Ovary (tissue), 10 donors: ENCODE results near the gene NBPF12. TPM values are rescaled to one million over a fixed set of nuclear protein-coding genes. Genes with fewer than 3 reads are reported as not detected.
"Not testable (repeated sequence)": the region's sequence is repeated elsewhere in the genome, so short reads cannot be mapped to it uniquely, and the experiment has no call there.

ENCODE experiments used
- DNase-seq, 5 donors: peaks; one replicate each; pipeline ENCODE4 v3.0.0-alpha.2; 2019 to 2020
- H3K27ac ChIP-seq, 2 donors: fragments of 200-600 bp; one replicate each; pipeline versions ENCODE4 v1.5.1 to v1.8.0; 2019 to 2022
- H3K27me3 ChIP-seq: fragments of 200-600 bp; one replicate; pipeline ENCODE4 v1.8.0; 2022
- H3K36me3 ChIP-seq: fragments of 200-600 bp; sonication (generic); one replicate; pipeline ENCODE4 v1.5.1; 2019
- H3K4me1 ChIP-seq: one replicate; pipeline ENCODE4 v1.8.1; 2013; ENCODE audit warnings: mild to moderate bottlenecking, moderate library complexity; ENCODE audit not compliant: insufficient read depth
- H3K4me3 ChIP-seq: fragments of 200-600 bp; sonication (generic); one replicate; pipeline ENCODE4 v1.5.1; 2017
- H3K9me3 ChIP-seq, 2 donors: fragments of 200-600 bp in 1 of 2; sonication (generic) in 1 of 2; one replicate each; pipeline versions ENCODE4 v1.5.1 to v1.8.1; 2013 to 2019; ENCODE audit warnings: mild to moderate bottlenecking in 1 of 2, moderate library complexity in 1 of 2
- WGBS, 3 donors: extraction: QIAGEN DNeasy Blood & Tissue Kit in 1 of 3; methylation state at CpG; one replicate each; pipeline versions ENCODE4 v1.1.5 to v1.1.7; 2013 to 2017; 5-methylcytosine and 5-hydroxymethylcytosine counted together
- intact Hi-C, 4 donors: fragments of 100-400 bp; cut with DNase I; formaldehyde crosslinking; loops; one replicate each; pipeline versions ENCODE4 v1.11.0 to v1.15.1; 2022 to 2023
- long read RNA-seq, 3 donors: library from polyadenylated mRNA in 2 of 3; unstranded in 2 of 3; transcript quantifications; one replicate each; pipeline ENCODE4 v2.0.0 and lab custom pipeline, GENCODE V29; 2021 to 2026
- polyA plus RNA-seq, 2 donors: library from polyadenylated mRNA; stranded (reverse); fragments of 200-250 nt in 1 of 2; fragments of 350-450 nt in 1 of 2; fragmentation: Illumina TruSeq in 1 of 2; extraction: RNeasy Lipid Tissue Mini Kit (QIAGEN cat#74804) in 1 of 2; gene quantifications; one replicate each; pipeline ENCODE4 v1.2.3, GENCODE V29; 2013 to 2014
- total RNA-seq, 7 donors: library from RNA; depleted of rRNA in 2 of 7; stranded (reverse); fragments of >200 nt in 2 of 7; fragmentation: NEBNext Ultra II Directional in 3 of 7; extraction: Animal tissue kit (Norgen Biotek cat#: 25700) in 3 of 7; gene quantifications; one replicate each; pipeline versions ENCODE4 v1.1.0 to v1.2.4, GENCODE V29; 2016 to 2023
- donor health status: DM: no; HTN: no; CAD: no; lungs with moderate emphysema.
- donor health status: DM: no; HTN: no; CAD: no.
- donor health status: Bipolar disorder and iron deficiency.
- donor health status: DM: yes; HTN: yes; CAD: no.
- donor health status: DM: no; HTN: no; CAD: no.
- donor health status: DM: yes; HTN: yes; CAD: no.

Gene NBPF12, protein sequence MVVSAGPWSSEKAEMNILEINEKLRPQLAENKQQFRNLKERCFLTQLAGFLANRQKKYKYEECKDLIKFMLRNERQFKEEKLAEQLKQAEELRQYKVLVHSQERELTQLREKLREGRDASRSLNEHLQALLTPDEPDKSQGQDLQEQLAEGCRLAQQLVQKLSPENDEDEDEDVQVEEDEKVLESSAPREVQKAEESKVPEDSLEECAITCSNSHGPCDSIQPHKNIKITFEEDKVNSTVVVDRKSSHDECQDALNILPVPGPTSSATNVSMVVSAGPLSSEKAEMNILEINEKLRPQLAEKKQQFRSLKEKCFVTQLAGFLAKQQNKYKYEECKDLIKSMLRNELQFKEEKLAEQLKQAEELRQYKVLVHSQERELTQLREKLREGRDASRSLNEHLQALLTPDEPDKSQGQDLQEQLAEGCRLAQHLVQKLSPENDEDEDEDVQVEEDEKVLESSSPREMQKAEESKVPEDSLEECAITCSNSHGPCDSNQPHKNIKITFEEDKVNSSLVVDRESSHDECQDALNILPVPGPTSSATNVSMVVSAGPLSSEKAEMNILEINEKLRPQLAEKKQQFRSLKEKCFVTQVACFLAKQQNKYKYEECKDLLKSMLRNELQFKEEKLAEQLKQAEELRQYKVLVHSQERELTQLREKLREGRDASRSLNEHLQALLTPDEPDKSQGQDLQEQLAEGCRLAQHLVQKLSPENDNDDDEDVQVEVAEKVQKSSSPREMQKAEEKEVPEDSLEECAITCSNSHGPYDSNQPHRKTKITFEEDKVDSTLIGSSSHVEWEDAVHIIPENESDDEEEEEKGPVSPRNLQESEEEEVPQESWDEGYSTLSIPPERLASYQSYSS (N-terminal part only)
- total RNA-seq (10 to 100 TPM in 6 of 7 donors, 1 to 10 TPM in 1; 8.4 to 15.9 (median 11.3) TPM), polyA plus RNA-seq (10 to 100 TPM in 1 of 2 donors, 1 to 10 TPM in 1; 6.2 to 15.1 TPM)
- long read RNA-seq, donor 1, partial matches to known transcripts: 1 of 17 reads
- long read RNA-seq, donor 1, other reads (novel, unspliced or antisense): 16 of 17 reads
- long read RNA-seq, donor 2: 0 reads
- long read RNA-seq, donor 3, partial matches to known transcripts: 3 of 21 reads
- long read RNA-seq, donor 3, other reads (novel, unspliced or antisense): 18 of 21 reads

DNA sequence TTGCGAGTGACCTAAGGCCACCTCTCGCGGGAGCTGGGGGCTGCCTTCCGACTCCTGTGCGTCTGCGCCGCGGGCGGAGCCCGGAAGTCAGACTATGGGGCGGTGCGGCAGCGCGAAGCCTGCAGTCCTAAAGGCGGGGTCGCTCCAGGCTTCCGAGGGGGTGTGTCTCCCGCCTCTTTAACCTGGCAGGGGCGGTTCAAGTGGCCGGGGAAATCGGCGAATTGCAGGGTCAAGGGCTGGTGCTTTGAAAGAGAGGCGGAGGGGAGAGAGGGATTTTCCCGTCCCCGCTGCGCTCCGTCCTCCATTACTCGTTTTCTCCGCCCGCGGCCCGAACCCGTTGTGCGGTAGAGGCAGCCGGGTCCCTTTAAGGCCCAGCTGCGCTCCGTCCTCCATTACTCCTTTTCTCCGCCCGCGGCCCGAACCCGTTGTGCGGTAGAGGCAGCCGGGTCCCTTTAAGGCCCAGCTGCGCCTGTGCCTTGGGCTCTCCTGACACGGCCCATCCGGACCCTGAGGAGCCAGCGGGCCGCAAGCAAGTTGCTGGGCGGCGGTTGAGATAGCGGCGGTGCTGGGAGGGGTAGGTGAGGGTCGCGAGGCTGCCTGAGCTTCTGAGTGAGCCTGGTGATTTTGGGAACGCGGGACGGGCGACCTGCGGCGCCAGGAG lies at the start of gene NBPF12:
NBPF12 (plus strand) TSS at position 83 of the 661 bp plus-strand sequence. CDS start 21,820 bp downstream, outside the sequence.
- 0 to 1% (median 0%) methylated on average over 48 to 57 of the region's 61 CpGs for WGBS, 3 donors
- H3K27me3 ChIP-seq, H3K9me3 ChIP-seq, intact Hi-C loops, H3K4me1 ChIP-seq, H3K36me3 ChIP-seq: not testable (repeated sequence)
- DNase-seq: peak; percentile 62 to 83 (median 75)
- Histone ChIP-seq H3K27ac (peak within 1 kb of the TSS in 1 of 2 donors; percentile 74), H3K4me3 (peak within 1 kb of the TSS; percentile 89)

DNA sequence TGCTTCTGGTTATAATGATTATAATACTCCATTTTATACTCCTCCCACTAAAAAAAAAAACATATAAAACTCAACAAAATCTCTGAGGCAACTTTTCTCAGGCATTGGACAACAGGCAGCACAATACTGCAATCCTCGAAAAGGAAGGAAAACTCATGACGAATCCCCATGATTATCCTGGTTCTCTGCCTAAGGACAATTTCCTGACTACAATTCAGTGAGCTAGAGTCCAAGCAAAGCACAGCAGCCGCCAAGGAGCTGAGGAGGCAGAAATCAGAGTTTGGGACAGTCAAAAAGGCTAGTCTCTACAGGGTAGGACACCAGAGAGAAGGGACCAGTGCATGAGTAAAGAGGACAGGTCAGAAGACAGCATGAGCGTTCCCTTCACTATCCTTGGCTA lies 46.8 kb upstream of the NBPF12 start:
- H3K27ac ChIP-seq, DNase-seq, intact Hi-C loops, H3K36me3 ChIP-seq, H3K9me3 ChIP-seq, H3K27me3 ChIP-seq, H3K4me1 ChIP-seq, H3K4me3 ChIP-seq: not testable (repeated sequence)
- whole genome bisulfite sequencing, 3 donors: 74 to 97% (median 92%) methylated on average over 2 to 3 of the region's 4 CpGs

DNA sequence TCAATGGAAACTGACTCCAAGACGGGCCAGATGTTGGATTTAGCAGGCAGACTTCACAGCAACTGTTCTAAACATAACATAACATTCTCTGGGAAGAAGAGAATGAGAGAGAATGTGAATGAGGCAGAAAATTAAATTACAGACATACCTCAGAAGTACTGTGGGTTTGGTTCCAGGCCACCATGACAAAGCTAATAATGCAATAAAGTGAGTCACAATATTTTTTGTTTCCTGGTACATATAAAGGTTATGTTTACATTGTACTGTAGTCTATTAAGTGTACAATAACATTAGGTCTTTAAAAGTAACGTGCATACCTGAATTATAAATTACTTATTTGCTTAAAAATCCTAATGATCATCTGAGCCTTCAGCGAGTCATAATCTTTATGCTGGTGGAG lies 45.8 kb upstream of the NBPF12 start:
- H3K27ac ChIP-seq, H3K4me1 ChIP-seq, H3K27me3 ChIP-seq, DNase-seq, H3K9me3 ChIP-seq, H3K36me3 ChIP-seq, intact Hi-C loops, H3K4me3 ChIP-seq: not testable (repeated sequence)
- WGBS, 3 donors: 66 to 83% (median 77%) methylated on average over 2 of the region's 3 CpGs

DNA sequence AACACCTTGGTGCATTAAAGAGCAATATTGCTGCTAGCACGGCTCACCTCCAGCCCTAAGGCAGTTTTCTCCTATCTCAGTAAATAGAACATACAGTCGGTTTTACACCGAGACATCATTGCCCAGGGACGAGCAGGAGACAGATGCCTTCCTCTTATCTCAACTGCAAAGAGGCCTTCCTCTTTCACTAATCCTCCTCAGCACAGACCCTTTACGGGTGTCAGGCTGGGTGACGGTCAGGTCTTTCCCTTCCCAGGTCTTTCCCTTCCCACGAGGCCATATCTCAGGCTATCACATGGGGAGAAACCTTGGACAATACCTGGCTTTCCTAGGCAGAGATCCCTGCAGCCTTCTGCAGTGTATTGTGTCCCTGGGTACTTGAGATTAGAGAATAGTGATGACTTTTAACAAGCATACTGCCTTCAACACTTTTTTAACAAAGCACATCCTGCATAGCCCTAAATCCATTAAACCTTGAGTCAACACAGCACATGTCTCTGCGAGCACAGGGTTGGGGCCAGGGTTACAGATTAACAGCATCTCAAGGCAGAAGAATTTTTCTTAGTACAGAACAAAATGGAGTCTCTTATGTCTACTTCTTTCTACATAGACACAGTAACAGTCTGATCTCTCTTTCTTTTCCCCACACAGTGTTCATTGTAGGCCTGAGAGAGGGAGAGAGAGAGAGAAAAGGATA lies 30.4 kb upstream of the NBPF12 start:
- H3K27me3 ChIP-seq, DNase-seq, H3K36me3 ChIP-seq, intact Hi-C loops, H3K4me1 ChIP-seq, H3K9me3 ChIP-seq, H3K27ac ChIP-seq, H3K4me3 ChIP-seq: not testable (repeated sequence)
- 50 to 70% (median 64%) methylated on average over 2 to 8 of the region's 8 CpGs for WGBS, 3 donors

DNA sequence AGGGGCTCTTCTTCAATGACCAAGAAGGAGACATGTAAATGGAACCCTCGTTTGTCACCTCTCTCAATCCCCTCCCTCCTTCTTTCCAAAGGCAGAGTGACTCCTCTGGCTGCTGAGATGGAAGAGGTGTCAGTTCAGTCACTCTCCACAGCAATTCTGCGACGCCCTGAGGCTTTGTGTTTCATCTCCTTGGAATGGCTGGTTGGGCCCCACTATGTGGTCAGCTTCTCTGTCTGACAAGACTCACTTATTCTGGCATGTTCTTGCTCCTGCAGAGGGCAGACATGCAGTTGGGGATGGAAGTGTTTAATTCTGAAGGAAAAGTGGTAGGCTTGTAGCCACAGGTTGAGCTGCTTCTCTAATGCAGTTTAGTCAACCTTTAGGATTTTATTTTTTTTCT lies 25.1 kb upstream of the NBPF12 start:
- H3K36me3 ChIP-seq, H3K27me3 ChIP-seq, intact Hi-C loops, H3K27ac ChIP-seq, H3K9me3 ChIP-seq, H3K4me3 ChIP-seq, DNase-seq, H3K4me1 ChIP-seq: not testable (repeated sequence)
- 51 to 63% (median 58%) methylated on average over 3 of the region's 3 CpGs for WGBS, 3 donors

DNA sequence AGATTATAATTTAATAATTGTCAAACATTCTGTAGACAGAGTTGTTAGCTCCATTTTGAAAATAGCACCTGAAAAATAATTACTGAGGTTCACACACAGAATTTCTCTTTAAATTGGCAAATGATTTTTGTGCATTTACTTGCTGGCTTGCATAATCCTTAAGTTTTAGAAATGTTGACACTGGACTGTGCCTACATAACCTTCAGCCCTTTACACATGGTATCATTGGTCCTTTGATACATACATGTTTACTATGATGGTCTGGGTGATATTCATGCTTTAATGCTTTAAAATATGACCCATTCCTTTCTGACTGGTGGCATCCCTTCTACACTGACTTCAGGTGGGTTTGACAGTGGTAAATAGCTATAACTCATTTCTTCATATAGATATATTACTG lies 17.3 kb upstream of the NBPF12 start:
- DNase-seq, H3K4me1 ChIP-seq, H3K27ac ChIP-seq, H3K9me3 ChIP-seq, intact Hi-C loops, H3K27me3 ChIP-seq, H3K36me3 ChIP-seq, H3K4me3 ChIP-seq: not testable (repeated sequence)

DNA sequence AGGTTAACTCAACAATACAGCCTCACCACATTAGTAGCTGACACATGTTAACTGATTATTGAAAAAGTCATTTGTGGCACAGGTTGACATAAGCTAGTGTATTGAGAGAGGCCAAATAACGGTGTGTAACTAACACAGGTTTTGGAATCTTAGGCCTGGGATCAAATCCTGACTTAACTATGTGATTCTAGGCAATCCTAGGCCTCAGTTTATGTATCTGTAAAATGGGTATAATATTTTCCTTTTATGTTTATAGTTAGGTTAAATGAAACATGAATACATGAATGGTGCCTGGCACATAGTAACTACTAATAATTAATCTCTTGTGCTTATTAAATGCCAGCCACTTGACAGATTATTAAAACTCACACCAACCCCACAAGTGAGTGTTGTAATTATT lies 15.5 kb upstream of the NBPF12 start:
- H3K4me1 ChIP-seq, intact Hi-C loops, DNase-seq, H3K9me3 ChIP-seq, H3K27ac ChIP-seq, H3K27me3 ChIP-seq, H3K36me3 ChIP-seq, H3K4me3 ChIP-seq: not testable (repeated sequence)
- 76 to 91% (median 85%) methylated on average over 1 of the region's 1 CpG for WGBS, 3 donors

DNA sequence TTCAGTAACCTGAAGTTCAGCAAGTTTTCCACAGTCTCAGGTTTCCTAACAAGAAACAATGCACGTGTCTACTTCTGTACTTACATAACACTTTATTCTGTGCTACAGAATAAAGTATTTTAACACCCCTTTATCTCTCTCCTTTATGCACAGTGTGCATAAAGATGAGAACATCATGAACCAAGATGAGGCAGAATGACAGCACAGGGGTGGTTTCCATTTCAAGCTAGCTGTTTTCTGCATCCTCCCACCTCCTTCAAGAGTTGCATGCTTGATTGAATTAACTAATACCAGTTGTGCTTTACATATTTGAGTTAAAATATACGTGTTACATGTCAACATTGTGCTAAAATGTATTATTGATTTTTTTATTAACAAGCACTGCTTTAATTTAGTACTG lies 14.0 kb upstream of the NBPF12 start:
- WGBS, 3 donors: 62 to 79% (median 64%) methylated on average over 2 of the region's 2 CpGs
- H3K4me1 ChIP-seq, H3K9me3 ChIP-seq: not testable (repeated sequence)

DNA sequence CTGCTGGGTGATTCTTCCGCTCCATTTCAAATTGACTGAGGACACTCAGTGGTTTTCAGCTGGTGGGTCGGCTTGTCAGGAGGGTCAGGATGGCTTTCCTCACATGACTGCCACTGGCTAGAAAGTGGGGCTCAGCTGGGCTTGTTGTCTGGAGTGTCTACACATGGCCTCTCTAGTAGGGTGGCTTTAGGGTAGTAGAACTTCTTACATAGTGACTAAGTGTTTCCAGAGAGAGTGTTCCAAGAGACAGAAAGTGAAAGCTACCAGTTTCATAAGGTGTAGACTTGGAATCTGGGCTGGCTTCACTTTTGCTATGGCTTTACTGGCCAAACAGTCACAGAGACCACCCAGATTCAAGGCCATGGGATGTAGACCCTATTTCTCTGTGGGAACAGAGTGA lies 11.7 kb upstream of the NBPF12 start:
- H3K27ac ChIP-seq, H3K9me3 ChIP-seq, H3K27me3 ChIP-seq, H3K4me3 ChIP-seq, DNase-seq, H3K36me3 ChIP-seq, H3K4me1 ChIP-seq, intact Hi-C loops: not testable (repeated sequence)
- 93 to 100% methylated on average over 2 of the region's 2 CpGs; no CpG with 5 or more reads in 1 of the 3 donors for WGBS, 3 donors

More for the DNA sequence above, 14.0 kb upstream of the NBPF12 start:
- H3K27me3 ChIP-seq, H3K4me3 ChIP-seq, H3K36me3 ChIP-seq, intact Hi-C loops, DNase-seq, H3K27ac ChIP-seq: not testable (repeated sequence)

DNA sequence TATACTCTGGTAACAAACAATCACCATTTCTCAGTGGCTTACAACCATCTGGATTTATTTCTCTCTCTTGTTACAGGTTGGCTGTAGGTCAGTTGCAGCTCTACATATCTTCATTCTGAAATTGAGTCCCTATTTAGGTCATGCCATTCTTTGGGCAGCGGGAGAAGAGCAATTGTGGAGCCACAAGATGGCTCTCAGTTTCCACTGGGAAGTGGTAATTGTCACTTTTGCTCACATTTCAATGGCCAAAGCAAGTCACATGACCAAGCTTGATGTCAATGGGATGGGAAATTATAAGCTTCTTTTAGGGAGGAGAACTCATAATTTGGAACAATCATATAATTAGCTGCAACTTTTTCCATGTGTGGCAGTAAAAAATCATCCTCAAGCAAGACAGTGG lies 7.9 kb upstream of the NBPF12 start:
- DNase-seq, H3K4me3 ChIP-seq, H3K9me3 ChIP-seq, H3K27ac ChIP-seq, intact Hi-C loops, H3K27me3 ChIP-seq, H3K36me3 ChIP-seq, H3K4me1 ChIP-seq: not testable (repeated sequence)
- WGBS, 3 donors: 91 to 100% methylated on average over 1 of the region's 1 CpG; no CpG with 5 or more reads in 1 of the 3 donors
